Tibial artery (tissue), 4 donors: Measurements from ENCODE around the gene SLC47A1.

Experiments used
- DNase-seq, 2 donors: peaks; one replicate each; pipeline ENCODE4 v3.0.0-alpha.2; 2019
- H3K27ac ChIP-seq, 2 donors: fragments of 200-600 bp; sonication (generic) in 1 of 2; 1 replicate in 1 of 2; 2 replicates in 1 of 2; pipeline ENCODE4 v1.5.1; 2018 to 2019; ENCODE audit warnings: mild to moderate bottlenecking in 1 of 2
- H3K27me3 ChIP-seq, 2 donors: fragments of 200-600 bp; sonication (generic) in 1 of 2; one replicate each; pipeline versions ENCODE4 v1.5.1 to v1.6.0; 2016 to 2019
- H3K36me3 ChIP-seq, 3 donors: fragments of 200-600 bp; sonication (generic) in 2 of 3; one replicate each; pipeline ENCODE4 v1.5.1; 2016 to 2019; ENCODE audit warnings: mild to moderate bottlenecking in 2 of 3
- H3K4me1 ChIP-seq, 4 donors: fragments of 200-600 bp; sonication (generic) in 2 of 4; 1 replicate in 3 of 4; 2 replicates in 1 of 4; pipeline ENCODE4 v1.5.1; 2016 to 2019
- H3K4me3 ChIP-seq, 2 donors: fragments of 200-600 bp; sonication (generic) in 1 of 2; 1 replicate in 1 of 2; 2 replicates in 1 of 2; pipeline ENCODE4 v1.5.1; 2018 to 2019; ENCODE audit warnings: mild to moderate bottlenecking in 2 of 2
- H3K9me3 ChIP-seq, 3 donors: fragments of 200-600 bp; sonication (generic) in 1 of 3; one replicate each; pipeline ENCODE4 v1.5.1; 2016 to 2019
- intact Hi-C: fragments of 100-400 bp; cut with DNase I; formaldehyde crosslinking; loops from one replicate; pipeline ENCODE4 v1.15.0; 2023; ENCODE audit warnings: low total_unique reads
- TF ChIP-seq, protein P1 (sequence below), 2 experiments: fragments of 200-600 bp in 1 of 2; fragments of 450-650 bp in 1 of 2; IDR thresholded peaks; one replicate each; pipeline ENCODE4 v1.5.1; 2017 to 2019; ENCODE audit warnings: antibody characterized with exemption in 2 of 2, mild to moderate bottlenecking in 1 of 2, moderate library complexity in 1 of 2

SLC47A1 gene

GRCh38 chr17:19626079-19626478, 92.4 kb downstream of the SLC47A1 start:
- H3K4me3 ChIP-seq = no peak overlapping the region
- peaks cover 0 to 12% (median 10%) of the 10 kb centered on the region in 3 donors for H3K9me3 ChIP-seq
- no peaks in the 10 kb centered on the region for H3K4me1 ChIP-seq
- TF ChIP-seq, protein P1, sequence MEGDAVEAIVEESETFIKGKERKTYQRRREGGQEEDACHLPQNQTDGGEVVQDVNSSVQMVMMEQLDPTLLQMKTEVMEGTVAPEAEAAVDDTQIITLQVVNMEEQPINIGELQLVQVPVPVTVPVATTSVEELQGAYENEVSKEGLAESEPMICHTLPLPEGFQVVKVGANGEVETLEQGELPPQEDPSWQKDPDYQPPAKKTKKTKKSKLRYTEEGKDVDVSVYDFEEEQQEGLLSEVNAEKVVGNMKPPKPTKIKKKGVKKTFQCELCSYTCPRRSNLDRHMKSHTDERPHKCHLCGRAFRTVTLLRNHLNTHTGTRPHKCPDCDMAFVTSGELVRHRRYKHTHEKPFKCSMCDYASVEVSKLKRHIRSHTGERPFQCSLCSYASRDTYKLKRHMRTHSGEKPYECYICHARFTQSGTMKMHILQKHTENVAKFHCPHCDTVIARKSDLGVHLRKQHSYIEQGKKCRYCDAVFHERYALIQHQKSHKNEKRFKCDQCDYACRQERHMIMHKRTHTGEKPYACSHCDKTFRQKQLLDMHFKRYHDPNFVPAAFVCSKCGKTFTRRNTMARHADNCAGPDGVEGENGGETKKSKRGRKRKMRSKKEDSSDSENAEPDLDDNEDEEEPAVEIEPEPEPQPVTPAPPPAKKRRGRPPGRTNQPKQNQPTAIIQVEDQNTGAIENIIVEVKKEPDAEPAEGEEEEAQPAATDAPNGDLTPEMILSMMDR (IDR thresholded peaks at IDR 0.05) = no peak
- DNase-seq = no peak
- H3K36me3 ChIP-seq = no peaks in the 10 kb centered on the region
- no peaks in the 10 kb centered on the region for H3K27me3 ChIP-seq
- intact Hi-C loops = no loop called here
- H3K27ac ChIP-seq = no peak overlapping the region
